GM23248 (cell line): Measurements from ENCODE around the gene CROCC. TPM values are rescaled to one million over a fixed set of nuclear protein-coding genes. Genes with fewer than 3 reads are reported as not detected.

Experiments used
- DNase-seq: peaks from one replicate; pipeline ENCODE4 v3.0.0-alpha.2; 2015
- H2AFZ ChIP-seq: fragments of 200-600 bp; sonication (generic); 2 replicates; pipeline ENCODE4 v1.6.1; 2016; ENCODE audit warnings: antibody characterized with exemption
- H3F3A ChIP-seq: fragments of 200-600 bp; sonication (generic); 2 replicates; pipeline ENCODE4 v1.6.1; 2016; ENCODE audit warnings: mild to moderate bottlenecking, antibody characterized with exemption, mixed run types; ENCODE audit not compliant: insufficient read depth
- H3K27ac ChIP-seq: fragments of 200-600 bp; sonication (generic); 2 replicates; pipeline ENCODE4 v1.5.1; 2016; ENCODE audit warnings: mild to moderate bottlenecking
- H3K27me3 ChIP-seq: fragments of 200-600 bp; sonication (generic); replicated peaks from 2 replicates; pipeline ENCODE4 v1.6.1; 2016; ENCODE audit warnings: mild to moderate bottlenecking; ENCODE audit not compliant: insufficient read depth
- H3K36me3 ChIP-seq: fragments of 200-600 bp; sonication (generic); 2 replicates; pipeline ENCODE4 v1.6.1; 2016; ENCODE audit warnings: low read depth, mild to moderate bottlenecking
- H3K4me1 ChIP-seq: fragments of 200-600 bp; sonication (generic); 2 replicates; pipeline ENCODE4 v1.6.1; 2016; ENCODE audit warnings: mild to moderate bottlenecking; ENCODE audit not compliant: insufficient read depth
- H3K4me2 ChIP-seq: fragments of 200-600 bp; sonication (generic); one replicate; pipeline ENCODE4 v1.6.1; 2016; ENCODE audit warnings: mild to moderate bottlenecking; ENCODE audit not compliant: unreplicated experiment
- H3K4me3 ChIP-seq: fragments of 200-600 bp; sonication (generic); 2 replicates; pipeline ENCODE4 v1.5.1; 2016; ENCODE audit warnings: mild to moderate bottlenecking
- H3K79me2 ChIP-seq: fragments of 200-600 bp; sonication (generic); 2 replicates; pipeline ENCODE4 v1.6.1; 2016; ENCODE audit warnings: mild to moderate bottlenecking; ENCODE audit not compliant: insufficient read depth
- H3K9ac ChIP-seq: fragments of 200-600 bp; sonication (generic); 2 replicates; pipeline ENCODE4 v1.6.1; 2016; ENCODE audit warnings: mild to moderate bottlenecking
- H3K9me2 ChIP-seq: fragments of 200-600 bp; sonication (generic); 2 replicates; pipeline ENCODE4 v1.6.1; 2016; ENCODE audit warnings: mixed run types, mild to moderate bottlenecking, moderate library complexity; ENCODE audit not compliant: insufficient read depth
- H3K9me3 ChIP-seq: fragments of 200-600 bp; sonication (generic); one replicate; pipeline ENCODE4 v1.6.1; 2017; ENCODE audit warnings: low read depth
- H4K20me1 ChIP-seq: fragments of 200-600 bp; sonication (generic); 2 replicates; pipeline ENCODE4 v1.6.0; 2016; ENCODE audit not compliant: insufficient read depth
- EZH2 ChIP-seq: fragments of 200-600 bp; sonication (generic); IDR thresholded peaks from 2 replicates; pipeline ENCODE4 v1.6.1; 2018; ENCODE audit warnings: antibody characterized with exemption, mild to moderate bottlenecking; ENCODE audit not compliant: insufficient read depth, poor library complexity, severe bottlenecking
- EZH2phosphoT487 ChIP-seq: fragments of 200-600 bp; sonication (generic); IDR thresholded peaks from 2 replicates; pipeline ENCODE4 v1.6.1; 2018; ENCODE audit warnings: antibody characterized with exemption, moderate library complexity, mild to moderate bottlenecking, low read depth; ENCODE audit not compliant: insufficient read depth
- WGBS, 2 experiments: methylation state at CpG; one replicate each; pipeline ENCODE4 v1.1.6; 2015 to 2017; ENCODE audit warnings: low lambda C conversion rate in 2 of 2, low coverage in 1 of 2; ENCODE audit errors: missing lambda C conversion rate in 2 of 2; 5-methylcytosine and 5-hydroxymethylcytosine counted together
- in situ Hi-C: fragments of 300-500 bp; cut with MboI; formaldehyde crosslinking; loops from 2 replicates; pipeline ENCODE4 v1.15.0; 2020
- polyA plus RNA-seq: library from polyadenylated mRNA; unstranded; fragments of >200 nt; fragmentation: Nextera tagmentation; extraction: Ambion mirVana; gene quantifications from 2 replicates; pipeline ENCODE4 v1.2.1, GENCODE V29; 2016
- total RNA-seq: library from RNA; depleted of rRNA; stranded (reverse); fragments of >200 nt; shearing (Covaris generic); gene quantifications from 2 replicates; pipeline ENCODE4 v1.2.3, GENCODE V29; 2014

The CROCC gene
- total and polyA plus RNA-seq, 2 experiments from 2014 or later, result 5.2 to 17.6 TPM

DNA sequence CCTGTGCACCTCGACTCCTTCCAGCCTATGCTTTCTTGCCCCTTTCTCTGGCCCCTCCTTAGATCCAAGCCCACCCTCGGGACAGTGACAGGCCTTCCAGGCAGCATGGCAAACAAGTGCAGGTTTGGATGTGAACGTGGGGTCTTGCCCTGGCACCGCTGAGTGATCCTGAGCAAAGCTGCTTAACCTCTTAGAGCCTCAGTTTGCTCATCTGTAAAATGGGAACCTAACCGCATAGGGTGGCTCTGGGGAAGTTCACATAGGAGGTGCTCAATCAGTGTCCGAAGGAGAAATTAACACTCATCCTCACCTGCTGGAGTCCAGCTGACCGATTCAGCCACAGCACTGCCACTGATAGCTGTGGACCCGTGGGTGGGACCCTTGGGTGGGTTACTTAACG lies 51.5 kb downstream of the CROCC start:
- H3K36me3 ChIP-seq, result no peaks in the 10 kb centered on the region
- in situ Hi-C loops, result no loop called here
- DNase-seq, result no peak
- H3K79me2 ChIP-seq, result peaks cover 29% of the 10 kb centered on the region
- H3K27me3 ChIP-seq, result no peaks in the 10 kb centered on the region
- H3K4me1 ChIP-seq, result peaks cover 3% of the 10 kb centered on the region
- no peak overlapping the region for H3K27ac ChIP-seq
- no peaks in the 10 kb centered on the region for H3K9me3 ChIP-seq
- 78 to 82% methylated on average over 9 of the region's 9 CpGs for WGBS, 2 experiments
- no peak overlapping the region for H3K9ac ChIP-seq
- H3F3A ChIP-seq, result no peaks in the 10 kb centered on the region
- TF ChIP-seq EZH2phosphoT487 (no peak), EZH2 (no peak)
- H3K9me2 ChIP-seq, result no peaks in the 10 kb centered on the region
- no peak overlapping the region for H2AFZ ChIP-seq
- no peak overlapping the region for H3K4me2 ChIP-seq
- H4K20me1 ChIP-seq, result no peaks in the 10 kb centered on the region
- H3K4me3 ChIP-seq, result no peak overlapping the region

DNA sequence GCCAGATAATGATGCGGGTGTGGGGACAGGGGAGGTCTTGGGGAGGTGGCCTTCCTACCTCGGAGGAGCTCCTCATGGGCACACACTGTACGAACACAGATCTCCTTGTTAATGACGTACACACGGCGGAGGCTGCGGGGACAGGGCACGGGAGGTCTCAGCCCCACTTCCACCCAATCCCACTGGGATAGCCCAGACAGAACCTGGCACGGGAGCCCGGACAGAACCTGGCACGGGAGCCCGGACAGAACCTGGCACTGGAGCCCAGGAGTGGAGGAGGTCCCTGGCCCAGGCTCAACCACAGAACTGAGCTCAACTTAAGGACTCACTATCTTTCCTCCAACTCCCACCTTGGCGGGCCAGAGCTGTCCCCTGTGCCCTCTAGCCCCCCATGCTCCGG lies 53.5 kb downstream of the CROCC start:
- no peaks in the 10 kb centered on the region for H3K36me3 ChIP-seq
- in situ Hi-C loops, result no loop called here
- WGBS, 2 experiments, result 81 to 97% methylated on average over 9 to 14 of the region's 14 CpGs

DNA sequence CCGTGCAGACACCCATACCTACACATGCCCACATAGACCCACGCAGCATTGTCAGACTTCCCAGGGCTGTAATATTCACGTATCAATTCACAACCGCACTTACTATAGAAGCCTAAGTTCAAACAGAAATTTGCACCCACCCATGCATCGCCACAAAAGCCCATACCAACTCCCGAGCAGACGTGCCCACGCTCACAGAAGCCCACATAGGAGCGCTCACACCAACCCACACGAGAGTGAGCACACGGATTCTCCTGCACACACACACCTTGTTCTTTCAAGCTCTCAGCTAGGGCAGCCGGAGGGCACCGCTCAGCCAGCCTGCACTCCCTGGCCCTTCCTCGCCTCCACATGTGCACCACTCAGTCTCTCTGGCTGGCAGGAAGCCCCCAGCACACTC lies 54.1 kb downstream of the CROCC start:
- H3F3A ChIP-seq, result peaks cover 2% of the 10 kb centered on the region

More for the DNA sequence above, 53.5 kb downstream of the CROCC start:
- Histone ChIP-seq H3K4me3 (no peak overlapping the region), H3K4me1 (peaks cover 7% of the 10 kb centered on the region), H3F3A (no peaks in the 10 kb centered on the region), H4K20me1 (no peaks in the 10 kb centered on the region), H3K4me2 (no peak overlapping the region), H3K27me3 (no peaks in the 10 kb centered on the region), H3K27ac (no peak overlapping the region), H3K9me3 (no peaks in the 10 kb centered on the region), H3K9ac (no peak overlapping the region), H3K79me2 (peaks cover 45% of the 10 kb centered on the region), H3K9me2 (no peaks in the 10 kb centered on the region), H2AFZ (no peak overlapping the region)
- TF ChIP-seq EZH2 (no peak), EZH2phosphoT487 (no peak)
- no peak for DNase-seq

DNA sequence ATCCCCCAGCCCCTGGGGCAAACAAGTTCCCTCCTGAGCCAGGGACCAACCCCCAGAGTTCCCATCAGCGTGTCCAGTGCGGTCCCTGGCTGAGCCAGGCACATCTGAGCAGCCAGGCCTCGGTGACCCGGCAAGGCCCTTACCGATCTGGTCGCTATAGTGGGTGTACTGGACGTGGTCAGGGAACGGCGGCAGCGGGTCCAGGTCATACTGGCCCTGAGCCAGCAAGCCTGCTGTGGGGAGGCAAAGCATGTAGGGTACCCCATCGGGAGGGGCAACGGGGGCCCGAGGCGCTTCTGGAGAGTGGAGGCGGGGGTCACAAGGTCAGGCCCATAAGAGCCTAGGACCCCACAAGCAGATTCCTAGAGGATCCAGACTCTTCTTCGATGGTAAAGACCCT lies 55.2 kb downstream of the CROCC start:
- Histone ChIP-seq H2AFZ (no peak overlapping the region), H3K4me2 (no peak overlapping the region), H3K4me1 (peaks cover 19% of the 10 kb centered on the region), H3K9me3 (no peaks in the 10 kb centered on the region), H3F3A (peaks cover 11% of the 10 kb centered on the region), H3K27ac (no peak overlapping the region), H3K9ac (no peak overlapping the region), H3K79me2 (peaks cover 45% of the 10 kb centered on the region), H4K20me1 (no peaks in the 10 kb centered on the region), H3K9me2 (no peaks in the 10 kb centered on the region), H3K36me3 (no peaks in the 10 kb centered on the region), H3K4me3 (no peak overlapping the region), H3K27me3 (no peaks in the 10 kb centered on the region)
- in situ Hi-C loops, result no loop called here
- WGBS, 2 experiments, result 79 to 81% methylated on average over 15 to 16 of the region's 16 CpGs
- TF ChIP-seq EZH2 (no peak), EZH2phosphoT487 (no peak)
- no peak for DNase-seq

More for the DNA sequence above, 54.1 kb downstream of the CROCC start:
- Histone ChIP-seq H2AFZ (no peak overlapping the region), H3K79me2 (peaks cover 45% of the 10 kb centered on the region), H3K9ac (no peak overlapping the region), H3K4me1 (peaks cover 9% of the 10 kb centered on the region), H3K36me3 (no peaks in the 10 kb centered on the region), H3K27ac (no peak overlapping the region), H3K4me3 (no peak overlapping the region), H4K20me1 (no peaks in the 10 kb centered on the region), H3K4me2 (no peak overlapping the region), H3K9me2 (no peaks in the 10 kb centered on the region), H3K27me3 (no peaks in the 10 kb centered on the region), H3K9me3 (no peaks in the 10 kb centered on the region)
- in situ Hi-C loops, result no loop called here
- WGBS, 2 experiments, result 84 to 91% methylated on average over 14 of the region's 14 CpGs
- no peak for DNase-seq
- TF ChIP-seq EZH2phosphoT487 (no peak), EZH2 (no peak)

GRCh38 chr1:16977377-16977776 lies 55.6 kb downstream of the CROCC start:
- no peak overlapping the region for H3K4me2 ChIP-seq
- peaks cover 45% of the 10 kb centered on the region for H3K79me2 ChIP-seq
- no peaks in the 10 kb centered on the region for H3K27me3 ChIP-seq
- H3K9me3 ChIP-seq, result no peaks in the 10 kb centered on the region
- in situ Hi-C loops, result no loop called here
- WGBS, 2 experiments, result 80 to 81% methylated on average over 5 of the region's 5 CpGs
- no peak overlapping the region for H3K9ac ChIP-seq
- H4K20me1 ChIP-seq, result no peaks in the 10 kb centered on the region
- peaks cover 23% of the 10 kb centered on the region for H3K4me1 ChIP-seq
- H3K4me3 ChIP-seq, result no peak overlapping the region
- H3K27ac ChIP-seq, result no peak overlapping the region
- no peak overlapping the region for H2AFZ ChIP-seq
- no peaks in the 10 kb centered on the region for H3K9me2 ChIP-seq
- no peaks in the 10 kb centered on the region for H3K36me3 ChIP-seq
- H3F3A ChIP-seq, result peaks cover 16% of the 10 kb centered on the region
- TF ChIP-seq EZH2phosphoT487, result no peak
- no peak for TF ChIP-seq EZH2
- no peak for DNase-seq
